ENCODE results near the gene SZRD1. TPM values are rescaled to one million over a fixed set of nuclear protein-coding genes. Genes with fewer than 3 reads are reported as not detected.

SZRD1 gene
- polyA plus RNA-seq, 2 of the 4 experiments (the other 2 are of a cell fraction), result 56.8 to 91.9 TPM

GRCh38 chr1:16374266-16374665, 7.2 kb downstream of the SZRD1 start:
- H3K4me1 ChIP-seq, result peaks cover 81% of the 10 kb centered on the region
- peak overlapping the region; percentile 96 for H3K4me2 ChIP-seq
- ChIA-PET CTCF (no interaction called here), POLR2A (no interaction called here)
- peak overlapping the region; percentile 87 to 97 for H3K27ac ChIP-seq
- H3K4me3 ChIP-seq, result no peak overlapping the region
- no peak for DNase-seq (ENCODE audit: low read depth in 1 of 2, low spot score in 1 of 2)
- no peak for ATAC-seq
- no peaks in the 10 kb centered on the region for H3K9me3 ChIP-seq
- 91% methylated on average over 3 of the region's 3 CpGs for WGBS (ENCODE audit: missing lambda C conversion rate)
- no peak for FAIRE-seq
- TF ChIP-seq HDAC2 (IDR thresholded peaks at IDR 0.05), result no peak
- TF ChIP-seq HOXB13 (CRISPR knock-in tag; IDR thresholded peaks at IDR 0.05; ENCODE audit: low read depth), result no peak
- TF ChIP-seq JUN (IDR thresholded peaks at IDR 0.05), result no peak
- no peak for TF ChIP-seq ELK1 (IDR thresholded peaks at IDR 0.05; ENCODE audit: low read depth, low read length)
- no peak for TF ChIP-seq MAFK (IDR thresholded peaks at IDR 0.05; ENCODE audit: partially characterized antibody)
- TF ChIP-seq SMC3 (IDR thresholded peaks at IDR 0.05), result no peak
- TF ChIP-seq CHD4 (IDR thresholded peaks at IDR 0.05; ENCODE audit: borderline replicate concordance), result no peak
- no peak for TF ChIP-seq HOXB5 (CRISPR knock-in tag; IDR thresholded peaks at IDR 0.05)
- TF ChIP-seq BCL3 (IDR thresholded peaks at IDR 0.05), result no peak
- no peak for TF ChIP-seq EHF (CRISPR knock-in tag; IDR thresholded peaks at IDR 0.05)
- no peak for TF ChIP-seq REST (IDR thresholded peaks at IDR 0.05)
- TF ChIP-seq POLR2A (IDR thresholded peaks at IDR 0.05; ENCODE audit: low read length), result no peak
- no peak for TF ChIP-seq FOXS1 (CRISPR knock-in tag; IDR thresholded peaks at IDR 0.05)
- TF ChIP-seq EP300 (IDR thresholded peaks at IDR 0.05), result no peak

- peak overlapping the region; percentile 87 to 97 for H3K27ac ChIP-seq
- 44% methylated on average over 15 of the region's 15 CpGs for WGBS (ENCODE audit: missing lambda C conversion rate)
- ATAC-seq (no peak), FAIRE-seq (no peak), DNase-seq (ENCODE audit: low read depth in 1 of 2, low spot score in 1 of 2) (no peak)
- no peaks in the 10 kb centered on the region for H3K9me3 ChIP-seq
- no peak overlapping the region for H3K4me3 ChIP-seq
- H3K4me1 ChIP-seq, result peaks cover 67% of the 10 kb centered on the region
- peak overlapping the region; percentile 96 for H3K4me2 ChIP-seq
- TF ChIP-seq GATA3 (IDR thresholded peaks at IDR 0.05; ENCODE audit: borderline replicate concordance) (no peak), MAX (IDR thresholded peaks at IDR 0.05) (peak; percentile 10; the same call in 1 of the 2 replicates)
- ChIA-PET POLR2A (no interaction called here), CTCF (interaction anchor here (0.6 to 1.0 kb wide), 4 partner anchors 11 to 64 kb away, joined by 3 to 4 read pairs (median 3); partner anchors contain the start of gene NECAP2)
These were observed 8.7 kb downstream of the SZRD1 start for GRCh38 chr1:16375521-16376340.

- H3K4me3 ChIP-seq, result no peak overlapping the region
- peak overlapping the region in 1 of 2 experiments; percentile 87; a peak in 4 of 6 replicates for H3K27ac ChIP-seq
- DNase-seq (ENCODE audit: low read depth in 1 of 2, low spot score in 1 of 2), result no peak
- peaks cover 55% of the 10 kb centered on the region for H3K4me1 ChIP-seq
- CTCF ChIA-PET, result interaction anchor here (0.6 kb wide), 2 partner anchors 54 to 171 kb away, joined by 3 to 4 read pairs; no protein-coding TSS in a partner anchor
- WGBS (ENCODE audit: missing lambda C conversion rate), result 72% methylated on average over 4 of the region's 4 CpGs
- POLR2A ChIA-PET, result no interaction called here
- H3K4me2 ChIP-seq, result peak overlapping the region; percentile 96; the same call in 2 of the 3 replicates
- TF ChIP-seq CTCF (IDR thresholded peaks at IDR 0.05), result no peak
- no peak for TF ChIP-seq MAZ (IDR thresholded peaks at IDR 0.05; ENCODE audit: borderline replicate concordance, low read depth, low read length)
- TF ChIP-seq KDM5A (IDR thresholded peaks at IDR 0.05), result no peak
- no peaks in the 10 kb centered on the region for H3K9me3 ChIP-seq
- ATAC-seq, result no peak
- no peak for FAIRE-seq
These were observed 9.9 kb downstream of the SZRD1 start for GRCh38 chr1:16376971-16377370.
